CD4-positive, alpha-beta T cell treated with Interleukin-17A for 4 hours (primary cell): Measurements from ENCODE around the gene NDST3.

Source experiments
- DNase-seq: peaks from one replicate; pipeline ENCODE4 v3.0.0-alpha.2; 2020; ENCODE audit warnings: mixed read lengths

NDST3 gene

DNA sequence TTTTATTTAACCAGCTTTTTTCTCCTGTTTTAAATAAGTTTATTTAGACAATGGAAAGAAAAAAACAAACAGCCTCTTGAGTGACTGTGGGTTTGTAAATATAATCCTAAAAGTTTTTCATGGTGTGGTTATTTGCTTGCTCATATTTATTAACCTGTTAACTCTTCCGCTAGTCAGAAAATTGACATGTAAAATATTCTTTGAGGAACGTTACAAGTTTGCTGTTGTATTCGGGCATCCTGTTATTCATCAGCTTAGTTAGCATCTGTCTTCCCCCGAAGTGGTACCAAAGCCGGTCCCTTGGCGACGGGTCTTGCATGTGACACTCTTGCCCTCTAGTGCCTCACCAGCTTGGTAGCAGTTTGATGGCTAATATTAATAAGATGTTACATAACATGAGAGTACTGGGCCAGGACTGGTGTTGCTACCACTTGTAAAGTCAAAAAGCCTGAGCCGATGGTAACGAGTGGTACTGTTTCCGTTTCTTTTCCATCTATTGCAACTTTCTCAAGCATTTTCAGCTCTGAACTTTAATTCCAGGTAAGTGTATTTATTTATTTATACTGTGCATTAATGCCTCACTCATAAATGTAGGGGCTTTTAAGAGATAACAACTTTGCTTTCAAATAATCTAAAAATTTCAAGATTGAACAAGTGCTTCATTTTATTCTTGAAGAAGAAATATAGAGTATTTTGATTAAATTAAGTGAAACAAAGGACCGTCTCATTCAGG is at the start of gene NDST3:
Gene NDST3 (plus strand): TSS at position 434 of the 733 bp plus-strand sequence. CDS start 19,425 bp downstream, outside the sequence.
- peak; percentile 5 for DNase-seq

DNA sequence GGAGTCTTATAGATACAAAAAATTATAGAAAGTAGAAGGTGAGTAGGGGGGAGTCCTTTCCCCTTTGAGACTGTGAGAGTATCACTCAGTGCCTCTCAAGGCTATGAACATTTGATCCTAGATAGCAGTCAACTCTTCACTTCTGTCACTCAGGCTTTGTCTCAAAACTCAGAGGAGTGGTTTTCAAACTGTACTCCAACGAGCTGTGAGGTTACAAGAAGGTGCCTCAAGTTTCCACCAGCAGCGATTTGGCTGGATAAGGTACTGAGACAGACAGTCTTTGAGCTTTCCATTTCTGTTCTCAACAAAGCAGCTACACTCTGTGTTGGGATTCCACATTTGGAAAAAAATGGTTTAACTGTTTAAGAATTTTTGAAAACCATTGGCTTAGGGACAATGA is 48.0 kb upstream of the NDST3 start:
- DNase-seq: no peak

DNA sequence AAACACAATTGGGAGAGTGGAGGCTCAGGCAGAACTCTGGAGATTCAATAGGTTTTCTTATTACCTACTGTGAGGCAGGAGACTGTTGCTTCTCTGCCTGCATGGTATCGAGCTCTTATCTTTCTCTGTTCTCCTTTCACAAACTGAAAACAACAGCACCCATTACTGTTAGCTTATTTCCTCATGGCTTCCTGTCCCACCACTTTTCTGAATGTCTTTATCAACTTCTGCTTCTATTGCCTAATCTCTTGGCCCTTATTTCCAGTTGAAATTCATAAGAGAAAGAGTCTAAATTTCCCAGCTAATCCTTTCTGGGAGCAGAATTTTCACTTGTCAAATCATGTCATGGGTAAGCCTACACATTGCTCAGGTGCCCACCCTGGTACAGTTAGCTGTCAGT is 46.8 kb upstream of the NDST3 start:
- DNase-seq: no peak

DNA sequence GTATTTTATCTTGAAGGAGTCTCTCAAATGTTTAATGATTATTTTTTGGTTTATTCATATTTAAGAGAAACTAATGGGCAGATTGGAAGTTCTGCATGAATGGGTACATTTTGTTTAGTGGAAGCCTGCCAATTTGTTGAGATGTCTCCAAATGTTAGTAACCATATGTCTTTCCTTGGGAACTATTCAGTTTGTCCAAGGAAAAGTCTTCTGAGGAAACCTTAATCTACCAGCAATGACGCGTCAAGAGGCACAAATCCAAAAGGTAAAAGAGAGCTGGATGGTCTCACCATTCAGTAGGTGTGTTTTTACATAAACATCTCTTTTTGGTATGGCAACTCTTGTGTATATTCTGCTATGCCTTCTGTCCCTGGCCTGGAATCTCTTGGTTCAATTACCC is 37.4 kb upstream of the NDST3 start:
- DNase-seq: no peak

DNA sequence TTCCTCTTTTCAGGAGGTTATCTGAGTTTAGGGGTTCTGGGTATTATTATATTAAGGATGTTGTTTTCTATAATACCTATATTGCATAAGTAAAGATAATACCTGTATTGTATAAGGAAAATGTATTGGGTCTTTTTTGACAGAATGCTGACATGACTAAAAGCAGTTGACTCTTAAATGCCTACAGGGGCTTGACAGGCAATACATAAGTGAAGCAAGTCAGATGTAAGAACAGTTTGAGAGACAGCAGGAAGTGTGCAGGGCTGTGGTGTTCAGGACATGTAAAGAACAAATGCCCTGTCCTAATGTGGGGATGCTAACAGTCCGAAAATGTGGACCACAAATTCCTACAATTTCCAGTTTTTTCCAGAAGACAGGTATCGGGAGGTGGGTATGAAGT is 30.2 kb upstream of the NDST3 start:
- DNase-seq: no peak

DNA sequence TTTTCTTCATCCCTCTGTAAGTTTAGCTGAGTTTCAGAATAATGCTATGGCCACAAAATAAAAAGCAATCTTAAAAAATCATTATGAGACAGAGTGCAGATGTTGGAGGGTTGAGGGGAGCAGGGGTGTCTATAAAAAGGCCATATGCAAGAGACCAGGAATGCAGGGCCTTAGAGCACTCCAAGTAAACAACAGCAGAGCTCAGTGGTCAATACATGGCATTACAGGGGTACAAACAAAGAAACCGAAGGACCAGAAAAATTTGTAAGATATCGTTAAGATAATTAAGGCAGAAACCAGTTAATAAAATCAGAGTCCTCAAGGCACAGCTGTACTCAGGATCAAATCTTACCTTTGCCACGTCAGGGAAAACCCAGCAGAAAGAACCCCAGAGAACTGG is 28.4 kb upstream of the NDST3 start:
- DNase-seq: no peak

DNA sequence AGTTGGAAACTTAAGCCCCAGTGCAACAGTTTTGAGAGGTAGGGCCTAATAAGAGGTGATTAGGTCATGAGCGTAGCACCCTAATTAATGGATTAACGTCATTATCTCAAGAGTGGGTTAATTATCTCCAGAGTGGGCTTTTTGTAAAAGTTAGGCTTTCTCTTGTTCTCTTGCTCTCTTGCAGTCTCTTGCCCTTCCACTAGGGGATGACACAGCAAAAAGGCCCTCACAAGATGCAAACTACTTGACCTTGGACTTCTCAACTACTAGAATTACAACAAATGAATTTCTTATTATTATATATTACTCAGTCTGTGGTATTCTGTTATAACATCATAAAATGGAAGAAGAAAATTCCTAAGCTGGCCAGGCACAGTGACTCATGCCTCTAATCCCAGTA is 22.1 kb upstream of the NDST3 start:
- no peak for DNase-seq

DNA sequence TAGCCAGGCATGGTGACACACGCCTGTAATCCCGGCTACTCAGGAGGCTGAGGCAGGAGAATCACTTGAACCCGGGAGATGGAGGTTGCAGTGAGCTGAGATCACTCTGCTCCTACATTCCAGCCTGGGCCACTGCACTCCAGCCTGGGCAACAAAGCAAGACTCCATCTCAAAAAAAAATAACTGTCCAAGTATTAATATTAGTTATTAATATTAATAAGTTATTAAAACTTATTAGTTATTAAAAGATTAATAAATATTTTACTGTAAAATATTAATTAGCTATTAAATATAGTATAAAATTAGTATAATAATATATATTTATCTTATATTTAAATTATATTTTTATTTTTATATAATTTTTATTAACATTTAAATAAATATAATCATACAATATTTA is 19.5 kb upstream of the NDST3 start:
- DNase-seq: no peak

DNA sequence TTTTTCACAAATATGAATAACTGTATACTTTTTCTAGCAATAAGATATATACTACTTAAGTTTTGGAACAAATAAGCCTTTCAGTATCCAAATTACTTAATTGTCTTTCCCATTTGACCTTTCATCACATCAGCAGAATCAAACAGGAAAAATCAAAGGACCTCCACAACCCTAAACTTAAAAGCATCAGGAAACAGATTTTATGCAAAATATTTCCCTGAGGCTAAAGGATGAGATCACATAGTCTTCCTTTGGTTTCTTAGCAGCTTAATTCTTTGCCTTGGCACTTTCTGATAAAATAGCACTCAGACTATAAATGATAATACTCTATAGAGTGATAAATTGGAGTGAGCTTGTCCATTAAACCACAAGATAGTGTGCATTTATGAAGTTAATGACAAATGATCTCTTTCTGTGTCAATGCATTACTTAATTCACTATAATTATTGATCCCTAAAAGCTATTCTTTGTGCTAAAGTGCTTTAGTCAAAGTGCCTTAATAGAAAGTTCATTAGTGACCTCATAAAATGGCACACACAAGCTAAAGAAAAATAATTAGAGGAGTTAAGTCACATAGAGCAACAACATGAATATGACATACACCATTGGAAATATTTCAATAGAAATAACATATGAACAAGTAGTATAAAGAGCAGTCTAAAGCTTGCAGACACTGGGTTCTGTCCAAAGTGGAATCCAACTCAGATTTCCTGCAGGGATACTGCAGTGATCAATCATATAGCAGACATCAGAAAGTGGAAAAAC is 15.7 kb upstream of the NDST3 start:
- no peak for DNase-seq

DNA sequence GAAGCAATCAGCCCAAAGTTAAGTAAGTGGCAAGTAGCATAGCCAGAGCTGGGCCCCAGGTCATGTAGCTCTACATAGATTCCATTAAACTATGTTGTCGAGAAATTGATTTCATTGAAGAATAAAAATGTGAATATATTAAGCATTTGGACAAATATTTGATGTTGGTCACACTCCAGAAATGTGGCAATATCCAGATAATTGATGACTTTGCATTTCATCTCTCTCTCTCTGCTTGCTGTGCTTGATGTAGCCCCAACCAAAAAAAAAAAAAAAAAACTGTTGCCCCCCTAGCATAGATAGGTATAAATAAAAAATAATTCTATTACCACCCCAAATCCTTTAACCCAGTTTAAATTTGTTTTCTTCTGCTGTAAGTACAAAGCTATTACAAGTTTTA is 7.5 kb upstream of the NDST3 start:
- no peak for DNase-seq

DNA sequence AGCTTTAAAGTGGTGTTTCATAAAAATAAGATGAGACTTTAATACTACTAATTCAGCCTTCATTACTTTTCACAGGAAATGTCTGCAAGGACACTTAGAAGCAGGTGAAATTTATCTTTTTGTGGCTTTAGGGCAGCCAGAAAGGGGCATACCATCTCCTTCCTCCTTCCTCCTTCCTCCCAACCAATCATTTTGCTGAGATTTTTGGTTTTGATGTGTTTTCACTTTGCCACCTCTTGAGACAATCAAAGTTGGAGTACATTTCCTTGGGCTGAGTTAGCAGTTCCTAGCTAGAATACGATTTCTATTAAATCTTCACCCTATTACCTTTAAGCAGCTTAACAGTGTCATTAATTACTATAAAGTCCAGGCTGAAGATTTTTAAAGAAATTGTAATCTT is 5.1 kb upstream of the NDST3 start:
- DNase-seq: no peak

DNA sequence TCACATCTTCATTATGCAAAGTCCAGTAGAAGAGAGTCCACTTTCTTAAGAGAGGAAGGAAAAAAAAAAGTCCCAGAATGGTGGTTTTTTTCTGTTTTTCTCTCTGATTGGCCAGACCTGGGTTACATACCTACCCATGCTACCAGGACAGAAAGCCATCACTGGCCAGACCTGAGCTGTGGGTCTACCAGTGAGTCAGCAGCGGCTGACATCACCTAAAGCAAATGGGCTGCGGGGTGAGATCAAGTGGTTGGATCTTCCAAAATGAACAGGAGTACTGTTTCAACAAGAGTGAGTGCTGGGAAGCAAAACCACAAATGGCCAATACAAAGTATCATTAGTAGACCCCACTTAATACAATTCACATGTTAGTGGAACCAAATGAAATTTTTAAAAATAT is 1.6 kb upstream of the NDST3 start:
- no peak for DNase-seq

DNA sequence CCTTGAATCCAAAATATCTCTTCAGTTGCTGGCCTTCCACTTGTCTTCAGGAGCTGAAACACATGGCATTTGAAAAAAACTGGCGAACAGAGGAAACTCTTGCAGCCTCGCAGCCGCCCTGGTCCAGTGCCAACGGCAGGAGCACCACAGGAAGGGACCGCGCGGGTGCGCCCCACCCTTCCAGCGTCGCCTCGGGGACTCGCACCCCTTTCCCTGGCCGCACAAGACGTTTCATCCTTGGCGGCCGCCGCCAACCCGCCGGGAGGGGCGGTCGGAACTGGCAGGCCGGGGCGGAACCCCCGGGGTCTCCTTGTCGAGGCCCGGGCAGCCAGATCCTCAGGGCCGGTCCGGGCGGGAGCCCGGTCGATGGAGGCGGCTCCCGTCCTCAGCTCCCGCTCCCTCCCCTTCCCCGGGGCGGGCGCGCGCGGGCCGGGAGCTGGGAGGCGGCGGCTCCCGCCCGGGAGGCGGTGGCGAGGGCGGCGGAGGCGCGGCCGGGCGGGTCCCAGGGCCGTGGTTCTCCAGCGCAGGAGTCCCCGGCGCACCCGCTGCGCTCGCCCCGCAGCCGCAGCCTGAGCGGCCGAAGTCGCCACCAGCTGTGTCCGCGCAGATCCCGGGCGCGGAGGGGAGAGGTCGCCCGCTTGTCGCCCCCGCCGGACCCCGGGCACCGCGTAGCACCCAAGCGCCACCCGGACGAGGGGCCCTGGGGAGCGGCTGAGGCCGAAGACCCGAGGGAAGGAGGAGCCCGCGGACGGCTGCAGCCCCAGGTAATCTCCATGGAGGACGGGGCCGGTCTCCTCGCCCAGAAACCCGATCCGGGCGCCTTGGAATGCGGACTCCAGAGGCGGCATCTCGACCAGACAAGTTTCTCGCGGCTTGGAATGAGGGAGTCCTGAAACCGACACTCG is 886 bp upstream of the NDST3 start:
- no peak for DNase-seq

DNA sequence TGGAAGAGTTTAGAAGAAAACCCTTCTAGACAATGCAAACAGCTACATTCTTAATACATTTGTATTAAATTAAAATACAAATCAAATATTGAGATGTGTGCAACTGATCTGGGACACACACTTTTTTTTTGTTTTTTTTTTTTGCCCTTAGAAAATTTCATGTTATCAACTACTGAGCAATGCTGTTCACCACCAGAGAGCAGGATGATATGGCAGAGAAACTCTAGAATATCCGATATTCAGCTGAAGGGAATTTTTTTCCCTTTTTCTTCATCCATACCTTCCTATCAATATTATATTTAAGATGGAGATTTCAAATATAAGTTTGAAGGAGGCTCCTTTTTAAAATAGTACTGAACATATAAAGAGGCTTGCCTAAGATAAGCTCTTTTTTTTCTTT is 1.0 kb downstream of the NDST3 start:
- DNase-seq: no peak

DNA sequence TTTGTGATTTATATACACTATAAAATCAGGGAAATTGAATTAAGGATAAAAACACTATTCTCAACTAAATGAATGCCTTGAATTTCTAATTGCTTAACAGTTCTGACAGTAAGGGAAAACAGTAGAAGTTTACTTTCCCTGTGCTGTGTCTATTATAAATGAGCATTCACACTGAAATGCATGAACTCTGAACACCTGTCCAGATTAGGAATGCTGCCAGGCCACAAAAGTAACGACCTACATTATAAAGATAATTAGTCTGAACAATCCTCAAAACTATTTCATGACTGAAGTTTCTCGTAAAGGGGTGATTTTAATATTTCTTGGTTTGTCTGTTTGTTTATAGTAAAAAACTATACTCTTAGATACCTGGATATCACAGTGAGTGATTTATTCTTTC is 2.0 kb downstream of the NDST3 start:
- no peak for DNase-seq

DNA sequence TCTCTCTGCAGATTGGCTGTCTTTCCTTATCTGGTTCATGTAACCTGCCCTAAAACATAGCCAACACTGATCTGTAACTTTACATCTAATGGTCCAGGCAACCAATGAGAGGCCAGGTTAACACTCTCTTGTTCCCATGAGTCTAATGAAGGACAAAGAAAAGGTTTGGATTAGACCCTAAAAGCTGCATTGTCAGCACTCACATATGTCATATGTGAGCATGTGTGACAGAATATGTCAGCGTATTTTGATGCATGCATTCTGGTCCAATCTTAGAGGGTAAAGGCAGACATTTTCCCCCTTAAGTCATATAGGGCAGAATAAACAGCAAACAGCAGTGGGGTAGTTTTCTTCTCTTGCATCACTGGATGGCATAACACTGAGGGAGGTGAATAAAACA is 3.7 kb downstream of the NDST3 start:
- no peak for DNase-seq

DNA sequence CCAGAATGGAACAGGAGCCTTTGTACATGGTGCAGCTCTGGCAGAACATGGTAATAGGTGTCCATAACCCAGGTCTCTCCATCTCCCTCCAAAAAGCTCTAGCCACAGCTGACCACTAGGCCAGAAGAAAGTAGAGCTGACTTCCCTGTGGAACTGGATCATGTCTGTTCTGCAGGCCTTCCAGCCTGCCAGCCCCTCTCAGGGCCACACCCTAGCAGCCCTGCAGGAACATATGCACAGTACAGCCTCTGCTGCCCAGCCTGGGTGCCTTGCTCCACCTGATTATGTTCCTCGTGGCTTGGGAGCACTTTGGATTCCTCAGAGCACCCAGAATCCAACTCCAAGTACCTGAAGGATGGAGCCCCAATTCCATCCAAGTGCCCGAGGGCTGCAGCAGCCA is 12.0 kb downstream of the NDST3 start:
- no peak for DNase-seq

DNA sequence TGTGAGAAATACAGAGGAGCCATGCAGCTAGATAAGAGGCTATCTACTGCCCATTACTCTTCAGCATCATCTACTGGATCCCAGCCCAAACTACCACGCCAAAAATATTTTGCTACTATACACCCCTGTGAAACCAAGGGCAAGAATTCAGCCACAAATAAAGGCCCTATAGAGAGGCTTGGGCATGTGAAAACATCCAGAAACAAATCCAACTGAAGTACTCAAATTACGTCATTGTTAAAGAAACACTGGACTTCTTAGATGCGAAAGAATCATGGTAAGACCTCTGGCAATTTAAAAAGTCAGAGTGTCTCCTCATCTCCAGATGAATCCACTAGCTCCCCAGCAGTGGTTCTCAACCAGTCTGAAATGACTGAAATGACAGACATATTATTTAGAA is 12.8 kb downstream of the NDST3 start:
- no peak for DNase-seq

DNA sequence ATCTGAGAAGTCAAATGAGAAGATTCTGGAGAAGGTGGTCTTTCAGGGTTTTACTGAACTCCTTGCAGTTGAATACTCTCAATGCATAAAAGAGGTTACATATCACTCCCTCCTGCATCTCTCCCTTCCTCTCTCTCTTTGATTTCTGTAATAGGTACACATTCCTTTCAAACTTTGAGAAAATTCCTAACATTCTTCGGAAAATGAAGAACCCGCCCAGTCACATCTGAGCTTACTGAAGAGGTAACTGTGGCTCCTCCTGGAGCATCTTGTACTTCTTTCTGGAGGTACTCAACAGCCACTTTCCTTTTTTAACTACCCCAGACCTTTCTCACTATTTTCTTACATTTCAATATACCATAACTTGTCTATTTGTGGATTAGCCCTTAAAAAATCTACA is 24.7 kb downstream of the NDST3 start:
- DNase-seq: no peak

DNA sequence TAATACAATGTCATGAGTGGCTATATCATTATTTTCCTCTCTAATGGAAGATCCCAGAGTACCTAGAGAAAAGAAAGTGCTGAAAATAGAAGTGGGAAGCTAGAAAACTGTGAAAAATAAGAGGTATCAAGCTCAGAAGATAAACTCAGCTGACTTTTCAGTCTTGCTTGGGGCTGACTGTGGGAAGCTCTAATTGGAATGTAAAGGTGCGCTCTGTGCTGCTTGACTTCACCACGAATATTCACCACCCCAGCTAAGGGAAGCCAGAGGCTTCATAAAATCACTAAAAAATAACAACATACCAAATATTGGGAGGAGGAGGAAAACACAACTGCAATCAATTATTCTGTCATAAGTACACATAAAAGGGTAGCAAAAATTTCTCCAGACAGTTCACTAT is 25.1 kb downstream of the NDST3 start:
- DNase-seq: no peak

DNA sequence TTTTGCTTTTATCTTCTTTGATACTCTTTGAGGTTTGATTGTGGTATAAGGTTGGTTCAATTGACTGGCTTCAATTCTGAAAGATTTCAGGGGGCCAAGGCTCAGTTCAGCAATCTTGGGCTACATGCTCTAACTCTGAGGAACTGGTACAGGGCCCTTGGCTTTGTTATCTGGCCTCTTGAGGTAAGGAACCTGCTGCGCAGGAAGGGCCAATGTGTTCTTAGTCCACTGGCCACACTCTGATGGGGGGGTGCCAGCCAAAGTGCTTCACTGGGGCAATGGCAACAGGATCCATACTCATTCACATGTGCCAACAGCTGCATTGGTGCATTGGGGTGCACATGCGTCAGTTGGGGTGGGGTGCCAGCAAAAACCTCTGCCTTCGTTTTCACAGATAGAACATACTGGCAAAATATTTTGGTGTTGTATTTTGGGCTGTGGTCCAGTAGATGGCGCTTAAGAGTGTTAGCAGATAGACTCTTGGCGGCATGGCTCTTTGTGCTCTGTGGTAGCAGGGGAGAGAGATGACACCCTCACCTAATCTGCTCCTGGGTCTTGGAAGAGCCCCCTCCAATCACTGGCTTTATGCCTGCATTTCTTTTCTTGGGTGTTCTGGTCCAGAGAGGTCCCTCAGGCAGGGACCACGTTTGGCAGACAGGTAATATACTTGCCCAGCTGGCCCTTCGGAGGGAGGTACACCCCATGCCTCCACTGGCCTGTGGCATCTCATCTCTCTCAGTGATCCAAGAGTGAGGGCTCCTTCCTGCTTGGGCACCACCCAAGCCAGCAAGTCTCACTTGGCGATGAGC is 42.9 kb downstream of the NDST3 start:
- no peak for DNase-seq

DNA sequence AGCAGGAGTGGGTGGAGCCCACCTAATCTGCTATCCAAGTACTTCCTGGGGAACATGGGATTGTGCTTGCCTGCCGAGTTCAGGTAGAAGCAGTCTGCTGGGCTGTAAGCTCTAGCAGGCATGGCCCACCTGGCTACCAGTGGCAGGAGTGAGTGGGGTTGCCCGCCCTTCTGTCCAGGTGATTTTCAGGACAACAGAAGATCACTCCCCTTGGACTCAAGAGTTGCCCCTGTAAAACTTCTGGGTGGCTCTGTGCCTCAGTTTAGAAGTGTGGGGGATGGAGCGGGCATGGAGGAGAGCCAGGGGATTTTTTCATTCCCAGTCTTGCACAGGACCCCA is 43.5 kb downstream of the NDST3 start:
- no peak for DNase-seq

DNA sequence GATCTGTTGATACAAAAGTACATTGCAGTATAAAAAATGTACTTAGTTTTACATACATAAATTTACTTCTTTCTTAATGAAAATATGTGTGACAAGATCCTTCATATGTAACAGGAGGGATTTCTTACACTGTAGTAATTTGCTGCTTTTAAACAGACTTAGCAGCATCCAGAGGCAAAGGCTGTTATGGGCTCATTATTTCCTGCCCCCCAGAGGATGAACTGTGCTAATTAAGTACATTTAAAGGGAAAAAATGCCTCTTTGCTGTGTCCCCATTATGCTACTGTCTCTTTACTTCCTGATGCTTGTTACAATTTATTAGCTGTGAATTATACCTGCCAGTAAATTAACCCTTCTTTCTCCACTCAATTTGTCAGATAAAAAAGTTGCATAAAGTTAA is 47.1 kb downstream of the NDST3 start:
- no peak for DNase-seq
